ENCODE measurements around the gene NBR1. TPM values are rescaled to one million over a fixed set of nuclear protein-coding genes. Genes with fewer than 3 reads are reported as not detected.

Gene NBR1
- total and polyA plus RNA-seq, 2 of the 8 experiments (the other 6 are each of a cell fraction or from before 2014, with no cell fraction given) = 13.5 to 36.0 TPM

DNA sequence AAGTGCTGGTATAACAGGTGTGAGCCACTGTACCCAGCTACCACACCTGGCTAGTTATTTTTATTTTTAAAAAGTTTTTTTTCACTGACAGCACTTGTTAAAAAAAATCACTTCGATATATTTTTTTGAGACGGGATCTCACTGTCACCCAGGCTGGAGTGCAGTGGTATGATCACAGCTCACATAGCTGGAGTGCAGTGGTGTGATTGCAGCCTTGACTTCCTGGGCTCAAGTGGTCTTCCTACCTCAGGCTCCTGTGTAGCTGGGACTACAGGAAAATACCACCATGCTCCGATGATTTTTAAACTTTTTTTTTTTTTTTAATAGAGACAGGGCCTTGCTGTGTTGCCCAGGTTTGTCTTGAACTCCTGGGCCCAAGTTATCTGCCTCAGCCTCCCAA is 12.9 kb downstream of the NBR1 start:
- no peak overlapping the region for H3K4ac ChIP-seq (replicated peaks; ENCODE audit: insufficient read length, low read depth, low read length)
- H3K79me2 ChIP-seq (ENCODE audit: control insufficient read depth in 1 of 2, insufficient read depth in 2 of 2, low read length in 2 of 2) = no peaks in the 10 kb centered on the region
- no peak overlapping the region for H3K9ac ChIP-seq (replicated peaks in 1 of 4; ENCODE audit: extremely low read depth in 1 of 4, low read depth in 3 of 4, low read length in 3 of 4)
- no peak overlapping the region for H2BK5ac ChIP-seq (ENCODE audit: low read depth, low read length)
- H4K20me1 ChIP-seq (replicated peaks in 1 of 2; ENCODE audit: control insufficient read depth in 1 of 2, insufficient read depth in 2 of 2, low read length in 2 of 2) = no peaks in the 10 kb centered on the region
- no peak overlapping the region for H2BK15ac ChIP-seq (ENCODE audit: low read length)
- peaks cover 0 to 24% (median 6%) of the 10 kb centered on the region in 4 experiments; a peak in 4 of 8 replicates for H3K36me3 ChIP-seq (ENCODE audit: control insufficient read depth in 2 of 4, insufficient read depth in 4 of 4, low read length in 3 of 4)
- no peak overlapping the region for H3K18ac ChIP-seq (ENCODE audit: extremely low read depth, low read length)
- H4K91ac ChIP-seq (replicated peaks; ENCODE audit: insufficient read length, low read length) = no peak overlapping the region
- no peaks in the 10 kb centered on the region for H3K79me1 ChIP-seq (ENCODE audit: low read depth, low read length)
- H4K8ac ChIP-seq (ENCODE audit: extremely low read depth, insufficient read depth, low read length) = no peak overlapping the region
- H3K14ac ChIP-seq (ENCODE audit: insufficient read length) = no peak overlapping the region
- H2BK20ac ChIP-seq (ENCODE audit: low read length) = no peak overlapping the region
- H2BK120ac ChIP-seq (replicated peaks; ENCODE audit: low read depth, low read length) = no peak overlapping the region
- no peak overlapping the region for H2AK5ac ChIP-seq (ENCODE audit: low read depth, low read length)
- H4K5ac ChIP-seq (ENCODE audit: insufficient read length, low read depth, low read length) = no peak overlapping the region
- no peaks in the 10 kb centered on the region for H3K23me2 ChIP-seq (ENCODE audit: low read depth, low read length)
- TF ChIP-seq SP2 (IDR thresholded peaks at IDR 0.05; ENCODE audit: low read length) (no peak), NANOG (IDR thresholded peaks at IDR 0.05; ENCODE audit: insufficient read depth, low read depth, low read length, poor library complexity, severe bottlenecking) (no peak), CHD2 (IDR thresholded peaks at IDR 0.05; ENCODE audit: low read length) (no peak), RXRA (IDR thresholded peaks at IDR 0.05; ENCODE audit: insufficient read depth, low read depth, low read length) (no peak)
- no peaks in the 10 kb centered on the region for H3K9me3 ChIP-seq (ENCODE audit: insufficient read depth in 2 of 2, low read depth in 1 of 2, low read length in 1 of 2)
- no peak overlapping the region for H3K4me2 ChIP-seq (ENCODE audit: insufficient read depth in 1 of 2, low read depth in 2 of 2, low read length in 2 of 2)
- H2BK12ac ChIP-seq (ENCODE audit: low read depth, low read length) = no peak overlapping the region
- no peak for DNase-seq (ENCODE audit: low read depth in 1 of 2, low spot score in 2 of 2)
- CTCF ChIA-PET (ENCODE audit: partially characterized antibody) = interaction anchor here (0.6 kb wide), 1 partner anchor 157 kb away, joined by 3 read pairs; no protein-coding TSS in a partner anchor
- H3K27ac ChIP-seq (ENCODE audit: low read depth, low read length) = no peak overlapping the region
- H3K27me3 ChIP-seq (replicated peaks in 1 of 4; ENCODE audit: control insufficient read depth in 3 of 4, extremely low read depth in 1 of 4, insufficient read depth in 3 of 4, low read length in 3 of 4) = no peaks in the 10 kb centered on the region
- no peak overlapping the region for H3K4me3 ChIP-seq (ENCODE audit: extremely low read depth in 1 of 4, insufficient read depth in 2 of 4, low read depth in 3 of 4, low read length in 4 of 4)
- no peak overlapping the region for H3K23ac ChIP-seq (ENCODE audit: insufficient read length)
- 95% methylated on average over 3 of the region's 3 CpGs; no CpG with 5 or more reads in 1 of the 2 experiments for WGBS, 2 experiments (ENCODE audit: extremely low coverage in 1 of 2, insufficient coverage in 1 of 2, insufficient read length in 1 of 2, insufficient replicate concordance in 2 of 2, low coverage in 1 of 2, low lambda C conversion rate in 2 of 2, missing lambda C conversion rate in 1 of 2)
- no peak overlapping the region for H2AFZ ChIP-seq (ENCODE audit: low read length)
- no peaks in the 10 kb centered on the region for H3K4me1 ChIP-seq (replicated peaks in 1 of 4; ENCODE audit: control insufficient read depth in 3 of 4, insufficient read depth in 4 of 4, low read length in 3 of 4)
- no peak for FAIRE-seq
- no peak overlapping the region for H3K56ac ChIP-seq (replicated peaks; ENCODE audit: insufficient read length, low read depth, low read length)
- POLR2A ChIA-PET (ENCODE audit: partially characterized antibody) = interaction anchor here (1.1 to 1.3 kb wide), 2 partner anchors 28 to 186 kb away, joined by 3 read pairs; partner anchors contain the start of gene TMEM106A
